Keratinocyte (primary cell): ENCODE measurements around the gene REEP6. TPM values are rescaled to one million over a fixed set of nuclear protein-coding genes. Genes with fewer than 3 reads are reported as not detected.
A peak's percentile ranks its signal among the peaks of the same experiment; 100 is the strongest.

Experiments used
- DNase-seq: peaks from one replicate; pipeline ENCODE4 v3.0.0-alpha.2; 2011; ENCODE audit warnings: low read depth, missing footprints, low spot score
- FAIRE-seq: peaks from 2 replicates; lab custom pipeline; 2011; peaks lifted over from hg19 to GRCh38; lab: Jason Lieb, UNC
- H2AFZ ChIP-seq: 2 replicates; pipeline ENCODE4 v1.6.0; 2012; ENCODE audit warnings: low read length, control low read depth, inconsistent platforms; ENCODE audit not compliant: control insufficient read depth
- H3K27ac ChIP-seq: 2 replicates; pipeline ENCODE4 v1.5.1; 2011; ENCODE audit warnings: low read length; ENCODE audit not compliant: control insufficient read depth, insufficient read depth
- H3K27me3 ChIP-seq: 3 replicates; pipeline ENCODE4 v1.6.0; 2011; ENCODE audit warnings: low read length; ENCODE audit not compliant: control insufficient read depth, insufficient read depth; ENCODE audit errors: extremely low read depth
- H3K36me3 ChIP-seq, 2 experiments: 2 replicates in 1 of 2; 3 replicates in 1 of 2; pipeline ENCODE4 v1.5.1; 2011; ENCODE audit warnings: low read length in 2 of 2, mild to moderate bottlenecking in 1 of 2; ENCODE audit not compliant: control insufficient read depth in 2 of 2, insufficient read depth in 2 of 2; ENCODE audit errors: extremely low read depth in 1 of 2
- H3K4me1 ChIP-seq: 3 replicates; pipeline ENCODE4 v1.5.1; 2011; ENCODE audit warnings: low read length; ENCODE audit not compliant: control insufficient read depth, insufficient read depth; ENCODE audit errors: extremely low read depth
- H3K4me2 ChIP-seq: 3 replicates; pipeline ENCODE4 v1.6.0; 2011; ENCODE audit warnings: low read depth, low read length; ENCODE audit not compliant: control insufficient read depth, insufficient read depth; ENCODE audit errors: extremely low read depth
- H3K4me3 ChIP-seq, 3 experiments: fragments of 200-600 bp in 1 of 3; sonication (generic) in 1 of 3; 2 replicates in 2 of 3; 3 replicates in 1 of 3; pipeline ENCODE4 v1.5.1; 2011 to 2016; ENCODE audit warnings: low read length in 3 of 3, mild to moderate bottlenecking in 3 of 3, control low read depth in 2 of 3, inconsistent platforms in 1 of 3, low read depth in 1 of 3, mixed read lengths in 1 of 3, mixed run types in 1 of 3, moderate library complexity in 1 of 3; ENCODE audit not compliant: control insufficient read depth in 2 of 3, insufficient read depth in 2 of 3; ENCODE audit errors: extremely low read depth in 1 of 3
- H3K79me2 ChIP-seq: 2 replicates; pipeline ENCODE4 v1.6.0; 2012; ENCODE audit warnings: low read length; ENCODE audit not compliant: control insufficient read depth, insufficient read depth
- H3K9ac ChIP-seq: 3 replicates; pipeline ENCODE4 v1.6.0; 2011; ENCODE audit warnings: low read length; ENCODE audit not compliant: control insufficient read depth, insufficient read depth; ENCODE audit errors: extremely low read depth
- H3K9me1 ChIP-seq: 3 replicates; pipeline ENCODE4 v1.6.0; 2011; ENCODE audit warnings: low read length; ENCODE audit not compliant: control insufficient read depth, insufficient read depth; ENCODE audit errors: extremely low read depth
- H3K9me3 ChIP-seq: 2 replicates; pipeline ENCODE4 v1.5.1; 2012; ENCODE audit warnings: low read depth, low read length; ENCODE audit not compliant: control insufficient read depth
- H4K20me1 ChIP-seq: 3 replicates; pipeline ENCODE4 v1.6.0; 2011; ENCODE audit warnings: low read length; ENCODE audit not compliant: control insufficient read depth, insufficient read depth; ENCODE audit errors: extremely low read depth
- CTCF ChIP-seq, 3 experiments: IDR thresholded peaks in 1 of 3; conservative IDR thresholded peaks in 1 of 3; optimal IDR thresholded peaks in 1 of 3; 2 replicates in 2 of 3; 3 replicates in 1 of 3; pipeline versions ENCODE3 to v1.5.1; 2011; ENCODE audit warnings: low read length in 3 of 3, mild to moderate bottlenecking in 3 of 3, moderate library complexity in 2 of 3, control low read depth in 1 of 3, inconsistent platforms in 1 of 3; ENCODE audit not compliant: insufficient read depth in 2 of 3; ENCODE audit errors: extremely low read depth in 1 of 3
- EZH2 ChIP-seq: IDR thresholded peaks from one replicate; pipeline ENCODE4 v1.6.1; 2012; ENCODE audit warnings: inconsistent platforms, mild to moderate bottlenecking, low read length, moderate library complexity
- dilution Hi-C: fragments of 300-500 bp; cut with MboI; formaldehyde crosslinking; loops from one replicate; pipeline ENCODE4 v1.7.0; 2020; ENCODE audit warnings: low sequenced_read_pairs; ENCODE audit not compliant: extremely low pct_ligation_motif_present
- polyA plus RNA-seq, 5 experiments: library from polyadenylated mRNA; depleted of rRNA in 3 of 5; stranded (reverse) in 3 of 5; stranded (forward) in 1 of 5; unstranded in 1 of 5; fragments of >200 nt; gene quantifications; 1 replicate in 1 of 5; 2 replicates in 3 of 5; 3 replicates in 1 of 5; pipeline versions ENCODE4 v1.2.1 to v1.2.3, GENCODE V29; 2011 to 2012; ENCODE audit warnings: missing spikeins in 2 of 5, low read depth in 1 of 5, low replicate concordance in 1 of 5

Gene REEP6
- polyA plus RNA-seq, 1 donor (not counting 4 experiments of a cell fraction or from before 2014, with no cell fraction given), result 1.2 TPM

- no peak overlapping the region for H3K4me3 ChIP-seq
- no peak overlapping the region for H3K9ac ChIP-seq
- H3K9me1 ChIP-seq, result no peaks in the 10 kb centered on the region
- no peak overlapping the region for H3K4me2 ChIP-seq
- no peaks in the 10 kb centered on the region for H3K36me3 ChIP-seq
- DNase-seq (no peak), FAIRE-seq (no peak)
- no peaks in the 10 kb centered on the region for H3K79me2 ChIP-seq
- peaks cover 63% of the 10 kb centered on the region for H3K27me3 ChIP-seq
- H3K9me3 ChIP-seq, result no peaks in the 10 kb centered on the region
- H2AFZ ChIP-seq, result no peak overlapping the region
- no peak overlapping the region for H3K27ac ChIP-seq
- H4K20me1 ChIP-seq, result no peaks in the 10 kb centered on the region
- TF ChIP-seq CTCF (optimal IDR thresholded peaks at IDR 0.05 in 1 of 3, IDR thresholded peaks at IDR 0.05 in 1 of 3, conservative IDR thresholded peaks at IDR 0.05 in 1 of 3; ENCODE audit: extremely low read depth in 1 of 3, insufficient read depth in 2 of 3, low read length in 3 of 3), result no peak
- TF ChIP-seq EZH2, result peak; percentile 22
- dilution Hi-C loops, result no loop called here
- H3K4me1 ChIP-seq, result peaks cover 6% of the 10 kb centered on the region
Measured at GRCh38 chr19:1456121-1456900, 34.7 kb upstream of the REEP6 start.

- H3K27me3 ChIP-seq, result peaks cover 54% of the 10 kb centered on the region
- no peaks in the 10 kb centered on the region for H3K9me1 ChIP-seq
- no peak overlapping the region for H2AFZ ChIP-seq
- no peaks in the 10 kb centered on the region for H3K36me3 ChIP-seq
- FAIRE-seq (no peak), DNase-seq (no peak)
- H3K27ac ChIP-seq, result no peak overlapping the region
- H3K79me2 ChIP-seq, result no peaks in the 10 kb centered on the region
- no peaks in the 10 kb centered on the region for H3K9me3 ChIP-seq
- dilution Hi-C loops, result no loop called here
- no peak overlapping the region for H3K4me3 ChIP-seq
- TF ChIP-seq EZH2 (no peak), CTCF (optimal IDR thresholded peaks at IDR 0.05 in 1 of 3, IDR thresholded peaks at IDR 0.05 in 1 of 3, conservative IDR thresholded peaks at IDR 0.05 in 1 of 3; ENCODE audit: extremely low read depth in 1 of 3, insufficient read depth in 2 of 3, low read length in 3 of 3) (peak in 1 of 3 experiments; percentile 26)
- no peaks in the 10 kb centered on the region for H4K20me1 ChIP-seq
- H3K9ac ChIP-seq, result no peak overlapping the region
- H3K4me1 ChIP-seq, result peaks cover 6% of the 10 kb centered on the region
- no peak overlapping the region for H3K4me2 ChIP-seq
Measured at GRCh38 chr19:1457031-1457739, 33.8 kb upstream of the REEP6 start.
